Lower leg skin (tissue), 3 donors: Measurements from ENCODE around the gene PATE4.
"Not testable (repeated sequence)": the region's sequence is repeated elsewhere in the genome, so short reads cannot be mapped to it uniquely, and the experiment has no call there.

Experiments used
- CTCF ChIP-seq, 3 donors: fragments of 450-650 bp; IDR thresholded peaks; one replicate each; pipeline ENCODE4 v1.5.1; 2016; ENCODE audit warnings: antibody characterized with exemption in 3 of 3, mild to moderate bottlenecking in 3 of 3, moderate library complexity in 2 of 3
- POLR2A ChIP-seq, 2 donors: fragments of 450-650 bp; IDR thresholded peaks; one replicate each; pipeline ENCODE4 v1.6.1; 2016 to 2017; ENCODE audit warnings: antibody characterized with exemption in 2 of 2, mild to moderate bottlenecking in 1 of 2, moderate library complexity in 1 of 2

DNA sequence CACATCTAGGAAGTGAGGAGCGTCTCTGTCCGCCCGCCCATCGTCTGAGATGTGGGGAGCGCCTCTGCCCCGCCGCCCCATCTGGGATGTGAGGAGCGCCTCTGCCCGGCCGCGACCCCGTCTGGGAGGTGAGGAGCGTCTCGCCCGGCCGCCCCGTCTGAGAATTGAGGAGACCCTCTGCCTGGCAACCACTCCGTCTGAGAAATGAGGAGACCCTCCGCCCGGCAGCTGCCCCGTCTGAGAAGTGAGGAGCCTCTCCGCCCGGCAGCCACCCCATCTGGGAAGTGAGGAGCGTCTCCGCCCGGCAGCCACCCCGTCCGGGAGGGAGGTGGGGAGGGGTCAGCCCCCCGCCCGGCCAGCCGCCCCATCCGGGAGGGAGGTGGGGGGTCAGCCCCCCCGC lies 29.7 kb downstream of the PATE4 start:
- TF ChIP-seq CTCF, POLR2A (IDR thresholded peaks at IDR 0.05): not testable (repeated sequence)
